NCI-H187 (cell line): ENCODE results near the gene BMP5.
"Not testable (repeated sequence)": the region's sequence is repeated elsewhere in the genome, so short reads cannot be mapped to it uniquely, and the experiment has no call there.

Experiments used
- DNase-seq, 2 experiments: peaks; one replicate each; lab custom pipeline; 2025; lab: John Stamatoyannopoulos, UW

Gene BMP5

DNA sequence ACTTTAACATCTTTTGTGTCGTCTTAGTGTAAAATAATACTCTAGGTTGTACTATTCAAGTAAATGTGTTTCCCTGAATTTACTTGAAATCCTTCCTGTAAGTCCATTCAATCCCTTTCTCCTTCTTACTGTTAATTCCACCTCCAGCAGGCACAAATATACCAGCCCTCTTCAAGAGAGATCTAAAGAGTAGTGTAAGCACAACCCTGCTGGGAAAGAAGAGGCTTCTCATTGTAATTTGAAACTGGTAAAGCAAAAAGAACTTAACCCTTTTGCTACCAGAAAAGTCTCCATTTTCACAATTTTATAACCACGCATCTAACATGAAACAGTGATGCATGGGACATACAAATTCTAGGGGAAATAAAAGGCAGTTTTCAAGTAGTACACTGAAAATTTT, at the start of gene BMP5:
BMP5 (minus strand) TSS at position 191 of the 400 bp plus-strand sequence. CDS start 725 bp downstream, outside the sequence.
- DNase-seq, result peak; percentile 54 to 71

DNA sequence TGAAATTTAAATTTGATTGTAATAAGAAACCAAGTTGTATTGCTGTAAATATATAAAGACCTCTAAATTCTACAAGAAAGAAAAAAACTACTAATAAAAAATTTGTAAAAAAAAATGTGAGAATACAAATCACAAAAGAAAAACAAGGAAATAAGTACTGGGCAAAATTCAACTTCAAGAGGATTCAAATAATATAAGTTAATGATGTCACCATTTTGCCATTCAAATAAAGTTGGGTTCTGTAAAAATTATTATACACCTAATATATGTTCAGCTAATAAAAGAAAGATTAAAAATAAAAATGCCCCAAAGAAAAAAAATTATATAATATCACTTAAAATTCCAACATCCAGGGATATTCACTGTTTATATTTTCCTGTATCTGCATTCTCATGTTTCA, 47.0 kb upstream of the BMP5 start:
- no peak for DNase-seq

GRCh38 chr6:55919716-55920308, 44.4 kb upstream of the BMP5 start:
- no peak for DNase-seq

- no peak for DNase-seq
Measured at GRCh38 chr6:55918639-55919038, 43.2 kb upstream of the BMP5 start.

- no peak for DNase-seq
Measured at GRCh38 chr6:55917751-55918415, 42.5 kb upstream of the BMP5 start.

- no peak for DNase-seq
Measured at GRCh38 chr6:55916188-55916587, 40.8 kb upstream of the BMP5 start.

DNA sequence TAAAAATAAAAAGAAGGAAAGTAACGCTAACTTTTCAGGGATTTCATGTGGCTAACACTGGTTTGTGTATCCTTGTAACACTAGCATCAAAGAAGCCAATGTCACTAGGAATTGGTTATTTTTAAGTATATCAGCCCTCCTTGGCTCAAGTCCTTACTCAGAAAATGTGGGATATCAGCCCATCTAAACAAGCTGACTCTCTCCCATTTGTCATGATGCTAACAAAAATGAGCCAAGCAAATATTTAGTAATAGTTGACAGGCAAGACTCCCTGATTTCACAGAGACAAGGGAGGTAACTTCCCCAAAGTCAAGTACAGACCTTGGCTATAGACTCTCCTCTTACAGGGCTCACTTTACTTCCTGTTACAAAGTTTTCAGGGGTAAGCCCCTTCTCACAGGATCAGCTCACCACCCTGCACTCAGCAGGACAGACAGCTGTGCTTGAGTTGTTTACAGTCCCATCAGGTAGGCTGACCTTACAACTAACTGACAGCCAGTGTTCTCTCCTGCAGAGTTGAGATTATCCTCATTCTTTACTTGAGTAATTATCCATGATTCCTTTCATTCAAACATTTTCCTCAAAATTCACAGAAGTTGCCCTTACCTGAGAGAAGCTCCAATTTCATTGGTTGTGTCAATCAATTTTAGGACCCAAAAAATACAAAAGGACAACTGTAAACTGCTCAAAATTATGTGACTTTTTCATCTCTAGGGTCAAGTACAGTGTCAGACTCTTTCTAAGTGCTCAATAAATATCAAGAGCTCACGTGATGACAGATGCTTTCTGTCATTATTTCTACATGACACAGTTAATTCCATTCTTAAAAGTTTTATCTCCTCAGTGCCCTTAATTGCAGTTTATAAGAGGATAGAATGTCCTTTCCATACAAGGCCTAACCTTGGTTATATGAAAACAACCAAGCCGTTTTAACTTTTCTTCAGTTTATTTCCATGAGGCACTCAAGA, 38.1 kb upstream of the BMP5 start:
- no peak for DNase-seq

- not testable (repeated sequence) for DNase-seq
Measured at GRCh38 chr6:55910466-55910865, 35.1 kb upstream of the BMP5 start.

- DNase-seq, result not testable (repeated sequence)
Measured at GRCh38 chr6:55909911-55910310, 34.5 kb upstream of the BMP5 start.

- no peak for DNase-seq
Measured at GRCh38 chr6:55902796-55903195, 27.4 kb upstream of the BMP5 start.

DNA sequence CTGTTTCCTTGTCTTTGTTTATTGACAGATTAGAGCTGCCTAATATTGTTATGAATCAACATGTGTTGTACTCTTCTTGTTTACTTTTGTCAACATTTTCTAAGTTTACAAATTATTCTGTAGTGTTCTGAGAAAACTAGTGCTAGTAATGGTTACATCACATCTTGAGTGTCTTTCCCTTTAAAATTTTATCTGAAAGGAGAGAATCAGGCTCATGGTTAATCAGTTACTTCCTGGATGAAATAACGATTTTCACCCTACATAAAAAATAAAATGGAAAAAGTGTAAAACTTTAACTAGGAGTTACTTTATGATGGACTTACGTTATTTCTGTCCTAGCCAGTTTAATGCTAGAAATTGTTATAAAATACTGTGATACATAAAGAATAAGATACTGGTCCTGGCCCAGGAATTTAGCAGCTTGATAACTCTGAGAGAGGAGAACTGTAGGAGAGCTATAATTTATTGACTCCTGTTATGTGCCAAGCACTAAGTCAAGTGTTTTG, 26.4 kb upstream of the BMP5 start:
- DNase-seq, result no peak

DNA sequence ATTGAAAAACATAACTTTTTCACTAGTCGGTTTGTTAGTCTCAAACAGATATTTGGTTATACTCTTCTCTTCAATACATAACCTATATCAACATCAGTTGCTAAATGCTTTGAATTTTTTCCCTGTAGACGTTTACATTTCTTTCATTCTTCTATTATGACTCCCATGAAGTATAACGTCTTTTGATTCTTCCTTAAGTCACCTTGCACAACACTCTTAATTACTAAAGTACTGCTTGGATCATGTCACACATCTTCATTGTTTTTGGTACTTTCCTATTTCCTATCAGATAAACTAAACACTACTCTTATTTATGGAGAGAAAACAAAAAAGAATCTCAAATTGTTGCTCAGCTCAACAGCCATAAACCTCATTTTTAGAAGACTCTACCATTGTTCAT, 23.0 kb upstream of the BMP5 start:
- DNase-seq, result no peak

DNA sequence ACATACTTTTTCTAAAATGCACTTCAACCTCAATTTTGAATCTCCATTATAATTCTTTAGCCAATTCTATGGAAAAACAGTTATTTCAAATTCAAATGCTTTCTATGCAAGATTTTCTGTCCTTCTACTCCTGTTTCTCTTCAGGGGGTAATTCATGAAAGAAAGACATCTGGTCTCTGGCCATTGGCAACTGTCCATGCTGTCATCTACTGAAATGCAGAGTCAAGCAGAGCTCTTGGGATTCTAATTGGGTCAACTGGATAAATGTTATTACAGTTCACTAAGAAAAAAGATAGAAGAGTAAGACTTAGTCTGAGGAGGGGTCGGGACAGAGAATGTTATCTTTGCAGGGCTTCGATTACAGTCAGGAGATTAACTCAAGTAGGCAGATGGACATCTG, 22.0 kb upstream of the BMP5 start:
- DNase-seq, result no peak

- no peak for DNase-seq
Measured at GRCh38 chr6:55895972-55896730, 20.8 kb upstream of the BMP5 start.

- DNase-seq, result no peak
Measured at GRCh38 chr6:55892749-55893357, 17.5 kb upstream of the BMP5 start.

GRCh38 chr6:55888917-55889316, 13.5 kb upstream of the BMP5 start:
- DNase-seq, result no peak

GRCh38 chr6:55886185-55886836, 10.9 kb upstream of the BMP5 start:
- no peak for DNase-seq

- no peak for DNase-seq
Measured at GRCh38 chr6:55882718-55883569, 7.6 kb upstream of the BMP5 start.

DNA sequence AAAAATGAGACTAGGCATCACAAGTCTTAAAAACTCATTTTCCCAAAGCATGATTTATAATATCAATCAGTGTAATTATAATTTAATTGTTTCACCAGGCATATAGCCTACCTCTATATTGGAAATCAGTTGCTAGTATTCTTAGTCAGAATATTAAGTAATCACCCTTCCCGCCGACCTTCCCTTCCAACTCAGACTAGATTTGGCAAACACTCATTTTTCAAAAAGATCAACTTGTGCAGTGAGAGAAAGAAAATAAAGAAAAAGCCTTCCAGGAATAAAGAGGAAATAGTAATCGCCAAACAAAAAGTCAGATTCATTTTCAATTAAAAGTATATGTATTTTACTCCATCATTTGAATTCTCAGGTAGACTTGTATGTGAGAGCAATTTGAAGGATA, 1.9 kb upstream of the BMP5 start:
- DNase-seq, result no peak

GRCh38 chr6:55874316-55874715, 1.1 kb downstream of the BMP5 start:
- DNase-seq, result peak in 1 of 2 experiments; percentile 48
